ENCODE data around the gene RBM47. TPM values are rescaled to one million over a fixed set of nuclear protein-coding genes. Genes with fewer than 3 reads are reported as not detected.
A peak's percentile ranks its signal among the peaks of the same experiment; 100 is the strongest.
"Not testable (repeated sequence)": the region's sequence is repeated elsewhere in the genome, so short reads cannot be mapped to it uniquely, and the experiment has no call there.

RBM47 gene
- total and polyA plus RNA-seq, 7 experiments from 2014 or later = 0.17 to 47.2 (median 1.9) TPM

DNA sequence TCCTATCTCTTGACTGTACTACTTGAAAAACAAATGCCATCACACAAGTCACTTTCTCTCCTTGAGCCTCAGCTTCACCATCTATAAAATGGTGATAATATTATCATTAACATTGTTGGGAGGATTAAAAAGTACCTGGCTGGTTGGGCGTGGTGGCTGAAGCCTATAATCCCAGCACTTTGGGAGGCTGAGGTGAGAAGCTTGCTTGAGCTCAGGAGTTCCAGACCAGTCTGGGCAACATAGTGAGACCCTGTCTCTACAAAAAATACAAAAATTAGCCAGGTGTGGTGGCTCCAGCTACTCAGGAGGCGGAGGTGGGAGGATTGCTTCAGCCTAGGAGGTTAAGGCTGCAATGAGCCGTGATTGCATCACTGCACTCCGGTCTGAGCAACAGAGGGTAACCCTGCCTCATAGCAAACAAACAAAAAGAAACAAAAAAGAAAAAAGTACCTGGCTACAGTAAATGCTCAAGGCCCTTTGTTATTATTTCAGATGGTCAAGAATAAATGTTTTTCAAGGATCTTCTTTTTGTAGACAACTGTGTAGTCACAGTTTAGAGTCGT is 174.2 kb downstream of the RBM47 start:
- no peak for ATAC-seq
- Mint-ChIP-seq H3K4me3 (no peak overlapping the region), H3K36me3 (no peaks in the 10 kb centered on the region), H3K4me1 (peaks cover 6 to 24% (median 14%) of the 10 kb centered on the region in 7 donors), H3K27ac (no peak overlapping the region), H3K9me3 (no peaks in the 10 kb centered on the region), H3K27me3 (no peaks in the 10 kb centered on the region)
- Histone ChIP-seq H3K4me3 (ENCODE audit: low read length) (no peak overlapping the region), H3K4me1 (ENCODE audit: control insufficient read depth in 2 of 2, insufficient read depth in 2 of 2, low read length in 2 of 2) (no peaks in the 10 kb centered on the region), H3K27ac (ENCODE audit: low read depth, low read length) (no peak overlapping the region), H3K36me3 (ENCODE audit: control insufficient read depth in 2 of 3, insufficient read depth in 3 of 3, low read length in 3 of 3) (no peaks in the 10 kb centered on the region), H3K9me3 (ENCODE audit: control insufficient read depth in 2 of 3, low read length in 3 of 3) (no peaks in the 10 kb centered on the region), H3K27me3 (ENCODE audit: control insufficient read depth in 2 of 2, insufficient read depth in 2 of 2, low read length in 2 of 2) (no peaks in the 10 kb centered on the region)
- ChIA-PET CTCF (no interaction called here), POLR2A (no interaction called here)
- intact Hi-C loops (cut with micrococcal nuclease) = no loop called here
- DNase-seq = no peak

DNA sequence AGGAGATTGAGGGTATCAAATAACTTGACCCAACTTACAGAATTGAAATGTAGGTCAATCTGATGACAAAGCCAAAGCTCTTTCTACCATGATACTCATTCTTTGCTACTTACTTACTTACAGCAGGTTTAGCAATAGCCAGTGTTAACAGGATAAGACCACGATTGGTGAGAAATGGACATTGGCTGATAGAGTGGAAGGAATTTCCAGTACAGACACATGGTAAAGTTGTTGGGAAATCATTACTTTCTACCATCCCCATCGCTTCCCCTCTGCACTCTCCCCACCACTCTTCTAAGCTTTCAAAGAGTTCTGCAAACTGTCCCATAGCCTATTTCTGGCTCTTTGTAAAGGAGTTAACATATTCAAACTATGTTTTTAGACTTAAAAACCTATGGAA is 174.8 kb downstream of the RBM47 start:
- intact Hi-C loops (cut with micrococcal nuclease) = no loop called here
- Mint-ChIP-seq H3K9me3 (no peaks in the 10 kb centered on the region), H3K27ac (no peak overlapping the region), H3K4me1 (peaks cover 6 to 27% (median 14%) of the 10 kb centered on the region in 7 donors), H3K27me3 (no peaks in the 10 kb centered on the region), H3K36me3 (peaks cover 0 to 2% (median 0%) of the 10 kb centered on the region in 5 donors), H3K4me3 (no peak overlapping the region)
- no peaks in the 10 kb centered on the region for H3K36me3 ChIP-seq (ENCODE audit: control insufficient read depth in 2 of 3, insufficient read depth in 3 of 3, low read length in 3 of 3)
- H3K9me3 ChIP-seq (ENCODE audit: control insufficient read depth in 2 of 3, low read length in 3 of 3) = no peaks in the 10 kb centered on the region
- H3K27me3 ChIP-seq (ENCODE audit: control insufficient read depth in 2 of 2, insufficient read depth in 2 of 2, low read length in 2 of 2) = no peaks in the 10 kb centered on the region
- no peak for DNase-seq
- H3K4me1 ChIP-seq (ENCODE audit: control insufficient read depth in 2 of 2, insufficient read depth in 2 of 2, low read length in 2 of 2) = no peaks in the 10 kb centered on the region
- H3K27ac ChIP-seq (ENCODE audit: low read depth, low read length) = no peak overlapping the region
- ChIA-PET POLR2A (interaction anchor here (0.5 kb wide), 1 partner anchor 917 kb away, joined by 3 read pairs; no protein-coding TSS in a partner anchor), CTCF (no interaction called here)
- no peak overlapping the region for H3K4me3 ChIP-seq (ENCODE audit: low read length)
- no peak for ATAC-seq

DNA sequence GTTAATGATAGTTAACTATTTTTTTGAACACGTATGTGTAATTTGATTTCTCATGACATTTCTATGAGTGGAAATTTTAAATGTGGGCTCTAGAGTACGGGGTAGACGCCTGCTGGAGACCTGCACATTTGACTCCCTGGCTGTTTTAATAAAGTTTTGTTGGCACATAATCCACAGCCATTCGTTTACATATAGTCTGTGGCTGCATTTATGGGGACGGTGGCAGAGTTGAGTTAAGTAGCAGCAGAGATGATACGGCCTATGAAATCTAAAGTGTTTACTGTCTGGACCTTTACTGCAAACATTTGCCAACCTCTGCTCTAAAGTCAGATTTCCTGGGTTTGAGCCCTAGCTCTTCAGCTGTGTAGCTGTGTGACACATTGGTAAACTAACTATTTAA is 175.8 kb downstream of the RBM47 start:
- Histone ChIP-seq H3K36me3 (ENCODE audit: control insufficient read depth in 2 of 3, insufficient read depth in 3 of 3, low read length in 3 of 3) (no peaks in the 10 kb centered on the region), H3K27me3 (ENCODE audit: control insufficient read depth in 2 of 2, insufficient read depth in 2 of 2, low read length in 2 of 2) (no peaks in the 10 kb centered on the region), H3K4me1 (ENCODE audit: control insufficient read depth in 2 of 2, insufficient read depth in 2 of 2, low read length in 2 of 2) (no peaks in the 10 kb centered on the region), H3K27ac (ENCODE audit: low read depth, low read length) (no peak overlapping the region), H3K9me3 (ENCODE audit: control insufficient read depth in 2 of 3, low read length in 3 of 3) (no peaks in the 10 kb centered on the region), H3K4me3 (ENCODE audit: low read length) (no peak overlapping the region)
- Mint-ChIP-seq H3K4me3 (no peak overlapping the region), H3K4me1 (peaks cover 6 to 31% (median 14%) of the 10 kb centered on the region in 7 donors), H3K36me3 (peaks cover 0 to 2% (median 0%) of the 10 kb centered on the region in 5 donors), H3K27ac (peak overlapping the region in 1 of 9 donors; percentile 14), H3K9me3 (no peaks in the 10 kb centered on the region), H3K27me3 (no peaks in the 10 kb centered on the region)
- ATAC-seq (no peak), DNase-seq (no peak)
- ChIA-PET POLR2A (interaction anchor here (0.7 kb wide), 1 partner anchor 14 kb away, joined by 3 read pairs; no protein-coding TSS in a partner anchor), CTCF (no interaction called here)
- intact Hi-C loops (cut with micrococcal nuclease) = loop anchor here in 1 of 2 donors (2.0 kb wide), 1 partner anchor 21 kb away; no protein-coding TSS in a partner anchor

DNA sequence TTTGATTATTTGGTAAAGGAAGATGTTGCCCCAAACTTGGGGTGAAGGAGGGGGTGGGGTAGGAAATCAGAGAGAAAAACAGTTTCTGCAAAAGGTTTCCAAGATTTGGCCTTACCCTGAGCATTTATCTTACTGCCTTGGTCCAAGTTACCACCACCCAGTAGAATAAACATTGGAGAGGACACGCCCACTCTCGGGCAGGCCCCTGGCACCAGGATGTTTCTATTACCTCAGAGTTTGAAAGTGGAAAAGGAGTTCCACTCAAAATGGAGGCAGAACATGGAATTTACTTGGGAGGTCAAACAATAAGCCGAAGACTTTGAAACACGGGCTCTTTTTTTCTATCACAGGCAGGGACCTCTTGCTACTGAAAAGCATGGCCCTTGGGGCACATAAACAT is 180.8 kb downstream of the RBM47 start:
- H3K9me3 Mint-ChIP-seq = no peaks in the 10 kb centered on the region
- no peak overlapping the region for H3K27ac Mint-ChIP-seq
- POLR2A ChIA-PET = no interaction called here
- H3K27me3 Mint-ChIP-seq = no peaks in the 10 kb centered on the region
- Histone ChIP-seq H3K27ac (ENCODE audit: low read depth, low read length) (no peak overlapping the region), H3K4me1 (ENCODE audit: control insufficient read depth in 2 of 2, insufficient read depth in 2 of 2, low read length in 2 of 2) (no peaks in the 10 kb centered on the region), H3K4me3 (ENCODE audit: low read length) (no peak overlapping the region), H3K9me3 (ENCODE audit: control insufficient read depth in 2 of 3, low read length in 3 of 3) (no peaks in the 10 kb centered on the region), H3K27me3 (ENCODE audit: control insufficient read depth in 2 of 2, insufficient read depth in 2 of 2, low read length in 2 of 2) (no peaks in the 10 kb centered on the region), H3K36me3 (ENCODE audit: control insufficient read depth in 2 of 3, insufficient read depth in 3 of 3, low read length in 3 of 3) (no peaks in the 10 kb centered on the region)
- intact Hi-C loops (cut with micrococcal nuclease) = no loop called here
- H3K4me3 Mint-ChIP-seq = no peak overlapping the region
- H3K36me3 Mint-ChIP-seq = peaks cover 0 to 2% (median 0%) of the 10 kb centered on the region in 5 donors
- H3K4me1 Mint-ChIP-seq = peaks cover 6 to 30% (median 17%) of the 10 kb centered on the region in 7 donors
- no peak for ATAC-seq
- no peak for DNase-seq
- CTCF ChIA-PET = no interaction called here

DNA sequence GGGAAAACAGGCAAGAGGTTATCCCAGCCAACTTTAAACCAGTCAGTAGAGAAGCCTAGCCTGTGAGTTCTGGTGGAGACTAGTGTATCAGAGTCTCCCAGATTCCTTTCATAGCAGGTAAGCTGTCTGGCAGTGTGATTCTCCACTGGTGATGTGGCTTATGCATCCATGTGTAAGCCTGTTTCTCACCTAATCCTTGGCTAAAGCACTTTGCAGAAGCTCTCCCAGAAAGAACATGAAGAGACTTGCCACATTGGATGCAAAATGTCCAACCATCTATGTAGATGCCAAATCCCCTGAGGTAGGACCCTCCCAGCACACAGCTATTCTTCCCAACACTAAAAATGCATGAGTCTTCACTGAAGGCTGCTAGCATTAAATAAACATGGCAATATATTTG is 182.8 kb downstream of the RBM47 start:
- POLR2A ChIA-PET = interaction anchor here (0.8 kb wide), 1 partner anchor 15 kb away, joined by 3 read pairs; no protein-coding TSS in a partner anchor
- no peak for ATAC-seq
- CTCF ChIA-PET = no interaction called here

DNA sequence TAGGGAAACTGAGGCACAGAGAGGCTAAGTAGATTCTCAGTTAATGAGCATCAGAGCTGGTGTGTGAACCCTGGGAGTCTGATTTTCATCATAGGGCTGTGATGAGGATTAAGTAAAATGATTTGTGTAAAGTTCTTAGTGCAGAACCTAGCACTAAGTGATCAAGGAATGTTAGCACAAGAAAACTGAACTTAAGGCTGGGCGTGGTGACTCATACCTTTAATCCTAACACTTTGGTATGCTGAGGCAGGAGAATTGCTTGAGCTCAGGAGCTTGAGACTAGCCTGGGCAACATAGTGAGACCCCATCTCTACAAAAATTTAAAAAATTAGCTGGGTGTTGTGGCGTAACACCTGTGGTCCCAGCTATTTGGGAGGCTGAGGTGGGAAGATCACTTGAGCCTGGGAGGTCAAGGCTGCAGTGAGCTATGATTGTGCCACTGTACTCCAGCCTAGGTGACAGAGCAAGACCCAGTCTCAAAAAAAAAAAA is 183.4 kb downstream of the RBM47 start:
- H3K27me3 Mint-ChIP-seq; H3K36me3 Mint-ChIP-seq; H3K9me3 Mint-ChIP-seq; H3K4me1 ChIP-seq (ENCODE audit: control insufficient read depth in 2 of 2, insufficient read depth in 2 of 2, low read length in 2 of 2); H3K4me3 ChIP-seq (ENCODE audit: low read length); ATAC-seq; H3K27me3 ChIP-seq (ENCODE audit: control insufficient read depth in 2 of 2, insufficient read depth in 2 of 2, low read length in 2 of 2); H3K27ac ChIP-seq (ENCODE audit: low read depth, low read length); H3K36me3 ChIP-seq (ENCODE audit: control insufficient read depth in 2 of 3, insufficient read depth in 3 of 3, low read length in 3 of 3); H3K9me3 ChIP-seq (ENCODE audit: control insufficient read depth in 2 of 3, low read length in 3 of 3); intact Hi-C loops (cut with micrococcal nuclease); H3K27ac Mint-ChIP-seq; CTCF ChIA-PET; DNase-seq; H3K4me3 Mint-ChIP-seq: not testable (repeated sequence)
- peaks cover 0 to 27% (median 10%) of the 10 kb centered on the region in 7 donors for H3K4me1 Mint-ChIP-seq
- POLR2A ChIA-PET = interaction anchor here (0.8 kb wide), 1 partner anchor 14 kb away, joined by 3 read pairs; no protein-coding TSS in a partner anchor

More for the DNA sequence above, 182.8 kb downstream of the RBM47 start:
- peaks cover 2 to 27% (median 9%) of the 10 kb centered on the region in 7 donors for H3K4me1 Mint-ChIP-seq
- intact Hi-C loops (cut with micrococcal nuclease) = no loop called here
- Histone ChIP-seq H3K4me3 (ENCODE audit: low read length) (no peak overlapping the region), H3K36me3 (ENCODE audit: control insufficient read depth in 2 of 3, insufficient read depth in 3 of 3, low read length in 3 of 3) (no peaks in the 10 kb centered on the region), H3K4me1 (ENCODE audit: control insufficient read depth in 2 of 2, insufficient read depth in 2 of 2, low read length in 2 of 2) (no peaks in the 10 kb centered on the region), H3K9me3 (ENCODE audit: control insufficient read depth in 2 of 3, low read length in 3 of 3) (no peaks in the 10 kb centered on the region), H3K27me3 (ENCODE audit: control insufficient read depth in 2 of 2, insufficient read depth in 2 of 2, low read length in 2 of 2) (no peaks in the 10 kb centered on the region), H3K27ac (ENCODE audit: low read depth, low read length) (no peak overlapping the region)
- no peak overlapping the region for H3K27ac Mint-ChIP-seq
- H3K36me3 Mint-ChIP-seq = peaks cover 0 to 8% (median 0%) of the 10 kb centered on the region in 5 donors
- H3K9me3 Mint-ChIP-seq = peaks cover 0 to 5% (median 0%) of the 10 kb centered on the region in 11 donors
- H3K4me3 Mint-ChIP-seq = no peak overlapping the region
- peaks cover 0 to 2% (median 0%) of the 10 kb centered on the region in 5 donors for H3K27me3 Mint-ChIP-seq
- no peak for DNase-seq

DNA sequence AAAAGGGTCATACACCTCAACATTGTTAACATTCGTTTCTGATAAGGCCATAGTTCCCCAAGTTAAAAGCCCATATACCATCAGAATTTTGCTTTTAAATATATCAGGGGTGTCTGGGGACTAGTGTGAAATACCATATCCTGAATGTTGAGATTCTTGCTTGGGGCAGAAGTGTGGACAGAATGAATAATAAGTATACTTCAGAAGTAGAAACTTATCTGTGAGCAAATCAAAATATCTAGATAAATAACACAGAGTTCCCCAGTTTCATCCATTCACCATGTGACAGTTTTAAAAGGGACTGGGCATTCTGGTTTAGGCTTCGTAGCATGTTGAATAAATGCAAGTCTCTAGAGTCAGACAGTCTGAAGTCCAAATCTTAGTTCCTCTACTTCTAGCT is 184.0 kb downstream of the RBM47 start:
- no peak for ATAC-seq
- H3K4me3 Mint-ChIP-seq = no peak overlapping the region
- Histone ChIP-seq H3K27ac (ENCODE audit: low read depth, low read length) (no peak overlapping the region), H3K4me3 (ENCODE audit: low read length) (no peak overlapping the region), H3K36me3 (ENCODE audit: control insufficient read depth in 2 of 3, insufficient read depth in 3 of 3, low read length in 3 of 3) (no peaks in the 10 kb centered on the region), H3K9me3 (ENCODE audit: control insufficient read depth in 2 of 3, low read length in 3 of 3) (no peaks in the 10 kb centered on the region), H3K4me1 (ENCODE audit: control insufficient read depth in 2 of 2, insufficient read depth in 2 of 2, low read length in 2 of 2) (no peaks in the 10 kb centered on the region), H3K27me3 (ENCODE audit: control insufficient read depth in 2 of 2, insufficient read depth in 2 of 2, low read length in 2 of 2) (no peaks in the 10 kb centered on the region)
- peaks cover 0 to 26% (median 13%) of the 10 kb centered on the region in 7 donors for H3K4me1 Mint-ChIP-seq
- no peak overlapping the region for H3K27ac Mint-ChIP-seq
- H3K36me3 Mint-ChIP-seq = peaks cover 0 to 9% (median 0%) of the 10 kb centered on the region in 5 donors
- H3K9me3 Mint-ChIP-seq = peaks cover 0 to 5% (median 0%) of the 10 kb centered on the region in 11 donors
- peaks cover 0 to 3% (median 0%) of the 10 kb centered on the region in 5 donors for H3K27me3 Mint-ChIP-seq
- ChIA-PET POLR2A (no interaction called here), CTCF (no interaction called here)
- intact Hi-C loops (cut with micrococcal nuclease) = no loop called here
- DNase-seq = no peak

Data from naive thymus-derived CD4-positive, alpha-beta T cell (primary cell).